B cell (primary cell): ENCODE data around the gene BAG2. TPM values are rescaled to one million over a fixed set of nuclear protein-coding genes. Genes with fewer than 3 reads are reported as not detected.

Experiments
- ATAC-seq: fragments of 200-7000 bp; cut with Tn5 transposase; one replicate; pipeline ENCODE4 v1.10.0; 2021; ENCODE audit warnings: low read depth, mild to moderate bottlenecking, moderate number of reproducible peaks, moderate library complexity
- CTCF ChIA-PET: fragments of 350-600 bp; sonication (Branson Sonifier 250); formaldehyde crosslinking; loops from one replicate; lab custom pipeline; 2021; ENCODE audit warnings: antibody characterized with exemption, inconsistent platforms; lab: Charles Lee
- POLR2A ChIA-PET: fragments of 350-600 bp; sonication (Branson Sonifier 250); formaldehyde crosslinking; loops from one replicate; lab custom pipeline; 2021; ENCODE audit warnings: antibody characterized with exemption; lab: Charles Lee
- DNase-seq: peaks from one replicate; pipeline ENCODE4 v3.0.0; 2013
- H2AFZ ChIP-seq: 2 replicates; pipeline ENCODE4 v1.6.1; 2012; ENCODE audit warnings: mild to moderate bottlenecking, low read depth, low read length; ENCODE audit not compliant: insufficient read depth, poor library complexity, severe bottlenecking
- H3K27ac ChIP-seq, 2 donors: 1 replicate in 1 of 2; 2 replicates in 1 of 2; pipeline ENCODE4 v1.5.1; 2012 to 2013; ENCODE audit warnings: low read length in 2 of 2, mild to moderate bottlenecking in 2 of 2, moderate library complexity in 1 of 2
- H3K27me3 ChIP-seq, 4 experiments: fragments of 200-600 bp in 1 of 4; sonication (generic) in 1 of 4; replicated peaks in 1 of 4; 1 replicate in 2 of 4; 2 replicates in 2 of 4; pipeline versions ENCODE4 v1.6.1 to v1.7.0; 2013 to 2016; ENCODE audit warnings: low read length in 3 of 4, mild to moderate bottlenecking in 2 of 4, mixed read lengths in 1 of 4, moderate library complexity in 1 of 4; ENCODE audit not compliant: insufficient read depth in 4 of 4, control insufficient read depth in 3 of 4; ENCODE audit errors: control extremely low read depth in 1 of 4
- H3K36me3 ChIP-seq, 2 experiments: replicated peaks in 1 of 2; 1 replicate in 1 of 2; 2 replicates in 1 of 2; pipeline versions ENCODE4 v1.6.1 to v1.7.1; 2013; ENCODE audit warnings: low read length in 1 of 2; ENCODE audit not compliant: insufficient read depth in 2 of 2, control insufficient read depth in 1 of 2; ENCODE audit errors: control extremely low read depth in 1 of 2, extremely low read depth in 1 of 2
- H3K4me1 ChIP-seq, 2 donors: fragments of 200-600 bp in 1 of 2; sonication (generic) in 1 of 2; 1 replicate in 1 of 2; 2 replicates in 1 of 2; pipeline versions ENCODE4 v1.5.1 to v1.6.1; 2013 to 2017; ENCODE audit warnings: low read length in 2 of 2; ENCODE audit not compliant: control insufficient read depth in 2 of 2, insufficient read depth in 2 of 2
- H3K4me2 ChIP-seq: replicated peaks from 2 replicates; pipeline ENCODE3; 2012; ENCODE audit warnings: mild to moderate bottlenecking, low read depth, low read length; ENCODE audit not compliant: poor library complexity, severe bottlenecking
- H3K4me3 ChIP-seq, 5 experiments: fragments of 200-600 bp in 1 of 5; sonication (generic) in 1 of 5; 1 replicate in 3 of 5; 2 replicates in 2 of 5; pipeline versions ENCODE4 v1.5.1 to v1.7.0; 2011 to 2016; ENCODE audit warnings: low read length in 4 of 5, mild to moderate bottlenecking in 4 of 5, low read depth in 2 of 5, control low read depth in 1 of 5, moderate library complexity in 1 of 5; ENCODE audit not compliant: insufficient read depth in 1 of 5; ENCODE audit errors: control extremely low read depth in 1 of 5, extremely low read depth in 1 of 5
- H3K79me2 ChIP-seq: fragments of 200-600 bp; sonication (generic); one replicate; pipeline ENCODE4 v1.6.0; 2016; ENCODE audit warnings: low read length; ENCODE audit not compliant: control insufficient read depth, insufficient read depth
- H3K9ac ChIP-seq: fragments of 200-600 bp; sonication (generic); 2 replicates; pipeline ENCODE4 v1.6.1; 2017; ENCODE audit warnings: mild to moderate bottlenecking, low read length, moderate library complexity
- H3K9me3 ChIP-seq, 3 donors: one replicate each; pipeline versions ENCODE4 v1.6.1 to v1.7.1; 2013; ENCODE audit warnings: low read length in 2 of 3; ENCODE audit not compliant: control insufficient read depth in 2 of 3, insufficient read depth in 1 of 3; ENCODE audit errors: control extremely low read depth in 1 of 3
- H4K20me1 ChIP-seq: 2 replicates; pipeline ENCODE4 v1.6.0; 2012; ENCODE audit warnings: mild to moderate bottlenecking, low read length; ENCODE audit not compliant: insufficient read depth, control insufficient read depth, poor library complexity, severe bottlenecking
- H3K27ac Mint-ChIP-seq: one replicate; pipeline ENCODE4 v1.8.0; 2021; ENCODE audit warnings: mixed read lengths
- H3K27me3 Mint-ChIP-seq: one replicate; pipeline ENCODE4 v1.8.0; 2021; ENCODE audit warnings: mixed read lengths
- H3K4me1 Mint-ChIP-seq: one replicate; pipeline ENCODE4 v1.8.0; 2021; ENCODE audit warnings: mixed read lengths
- H3K4me3 Mint-ChIP-seq: one replicate; pipeline ENCODE4 v1.8.0; 2021; ENCODE audit warnings: mixed read lengths
- H3K9me3 Mint-ChIP-seq: one replicate; pipeline ENCODE4 v1.8.0; 2022; ENCODE audit warnings: mixed read lengths; ENCODE audit not compliant: insufficient read depth
- EZH2 ChIP-seq: IDR thresholded peaks from 2 replicates; pipeline ENCODE4 v1.6.1; 2012; ENCODE audit warnings: borderline replicate concordance, low read depth, mild to moderate bottlenecking, moderate library complexity, low read length; ENCODE audit not compliant: insufficient read depth, poor library complexity, severe bottlenecking
- WGBS: methylation state at CpG from one replicate; pipeline ENCODE4 v1.1.5; 2013; ENCODE audit warnings: missing lambda C conversion rate; ENCODE audit not compliant: insufficient coverage; 5-methylcytosine and 5-hydroxymethylcytosine counted together
- intact Hi-C: fragments of 100-400 bp; cut with micrococcal nuclease; formaldehyde crosslinking; loops from one replicate; pipeline ENCODE4 v1.10.0; 2022
- polyA plus RNA-seq: library from polyadenylated mRNA; depleted of rRNA; stranded (reverse); fragments of >200 nt; gene quantifications from 2 replicates; pipeline ENCODE4 v1.2.3, GENCODE V29; 2012
- total RNA-seq, 2 donors: library from RNA; stranded (reverse); fragments of 120-200 nt in 1 of 2; gene quantifications; 1 replicate in 1 of 2; 2 replicates in 1 of 2; pipeline versions ENCODE4 v1.2.3 to v1.2.4, GENCODE V29; 2013 to 2022
- TF ChIP-seq, protein P1 (sequence below): fragments of 200-600 bp; IDR thresholded peaks from one replicate; pipeline ENCODE4 v1.8.0; 2022; ENCODE audit warnings: antibody characterized with exemption, mild to moderate bottlenecking

BAG2 gene
- total and polyA plus RNA-seq, 2 donors (not counting 1 experiment from before 2014, with no cell fraction given), result 1.5 to 4.7 TPM

- Histone ChIP-seq H3K9ac (peak overlapping the region; percentile 82), H3K27ac (no peak overlapping the region), H3K79me2 (peaks cover 9% of the 10 kb centered on the region), H3K9me3 (no peaks in the 10 kb centered on the region), H3K27me3 (no peaks in the 10 kb centered on the region), H3K36me3 (no peaks in the 10 kb centered on the region), H3K4me3 (peak overlapping the region in 1 of 5 experiments; percentile 80), H3K4me1 (peaks cover 9 to 18% of the 10 kb centered on the region in 2 donors), H2AFZ (peak overlapping the region; percentile 87), H3K4me2 (peak overlapping the region; percentile 86), H4K20me1 (peaks cover 11% of the 10 kb centered on the region)
- DNase-seq, result no peak
- peaks cover 17% of the 10 kb centered on the region for H3K4me1 Mint-ChIP-seq
- TF ChIP-seq EZH2, result no peak
- TF ChIP-seq, protein P1, sequence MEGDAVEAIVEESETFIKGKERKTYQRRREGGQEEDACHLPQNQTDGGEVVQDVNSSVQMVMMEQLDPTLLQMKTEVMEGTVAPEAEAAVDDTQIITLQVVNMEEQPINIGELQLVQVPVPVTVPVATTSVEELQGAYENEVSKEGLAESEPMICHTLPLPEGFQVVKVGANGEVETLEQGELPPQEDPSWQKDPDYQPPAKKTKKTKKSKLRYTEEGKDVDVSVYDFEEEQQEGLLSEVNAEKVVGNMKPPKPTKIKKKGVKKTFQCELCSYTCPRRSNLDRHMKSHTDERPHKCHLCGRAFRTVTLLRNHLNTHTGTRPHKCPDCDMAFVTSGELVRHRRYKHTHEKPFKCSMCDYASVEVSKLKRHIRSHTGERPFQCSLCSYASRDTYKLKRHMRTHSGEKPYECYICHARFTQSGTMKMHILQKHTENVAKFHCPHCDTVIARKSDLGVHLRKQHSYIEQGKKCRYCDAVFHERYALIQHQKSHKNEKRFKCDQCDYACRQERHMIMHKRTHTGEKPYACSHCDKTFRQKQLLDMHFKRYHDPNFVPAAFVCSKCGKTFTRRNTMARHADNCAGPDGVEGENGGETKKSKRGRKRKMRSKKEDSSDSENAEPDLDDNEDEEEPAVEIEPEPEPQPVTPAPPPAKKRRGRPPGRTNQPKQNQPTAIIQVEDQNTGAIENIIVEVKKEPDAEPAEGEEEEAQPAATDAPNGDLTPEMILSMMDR, result no peak
- peak overlapping the region; percentile 89 for H3K4me3 Mint-ChIP-seq
- no peak for ATAC-seq
- ChIA-PET CTCF (no interaction called here), POLR2A (no interaction called here)
- H3K27ac Mint-ChIP-seq, result peak overlapping the region; percentile 57
- no peaks in the 10 kb centered on the region for H3K27me3 Mint-ChIP-seq
- no peaks in the 10 kb centered on the region for H3K9me3 Mint-ChIP-seq
- WGBS, result 83% methylated on average over 1 of the region's 5 CpGs
- intact Hi-C loops, result loop anchor here (2.0 kb wide), 1 partner anchor 127 kb away; the partner anchor contains the start of gene KIAA1586
Observed at GRCh38 chr6:57173886-57174510, 1.9 kb downstream of the BAG2 start.

DNA sequence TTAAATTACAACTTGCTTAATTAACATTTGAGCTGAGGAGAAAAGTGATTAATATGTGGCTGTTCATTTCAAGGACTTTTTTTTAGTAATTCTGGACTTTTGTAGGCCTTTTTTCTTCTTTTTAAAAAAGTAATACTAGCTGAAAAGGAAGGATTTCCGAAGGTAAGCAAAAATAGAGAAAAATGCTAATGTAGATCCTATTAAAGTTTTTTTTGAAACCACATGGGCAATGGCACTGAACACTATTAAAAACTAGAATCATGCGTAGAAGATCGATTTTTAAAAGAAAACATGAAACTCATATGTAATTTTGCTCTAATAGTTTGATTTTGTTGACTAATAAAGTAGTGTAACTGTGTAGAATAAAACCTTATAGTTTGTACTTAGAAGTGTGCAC is 2.4 kb downstream of the BAG2 start:
- H2AFZ ChIP-seq, result no peak overlapping the region
- H3K4me1 Mint-ChIP-seq, result peaks cover 17% of the 10 kb centered on the region

More for the DNA sequence above, 2.4 kb downstream of the BAG2 start:
- WGBS, result no CpG with 5 or more reads among the region's 3 CpGs
- Histone ChIP-seq H3K27ac (no peak overlapping the region), H3K4me1 (peaks cover 9 to 18% of the 10 kb centered on the region in 2 donors), H3K4me3 (no peak overlapping the region), H3K9ac (no peak overlapping the region), H3K4me2 (no peak overlapping the region), H3K9me3 (no peaks in the 10 kb centered on the region), H3K79me2 (peaks cover 9% of the 10 kb centered on the region), H3K36me3 (no peaks in the 10 kb centered on the region), H4K20me1 (peaks cover 11% of the 10 kb centered on the region), H3K27me3 (no peaks in the 10 kb centered on the region)
- POLR2A ChIA-PET, result no interaction called here
- Mint-ChIP-seq H3K9me3 (no peaks in the 10 kb centered on the region), H3K4me3 (no peak overlapping the region), H3K27me3 (no peaks in the 10 kb centered on the region), H3K27ac (no peak overlapping the region)
- intact Hi-C loops, result no loop called here
- no peak for TF ChIP-seq EZH2
- TF ChIP-seq, protein P1, result no peak
- no peak for ATAC-seq
- DNase-seq, result no peak
- CTCF ChIA-PET, result no interaction called here
